ENCODE measurements around the gene C5orf47.

C5orf47 gene

GRCh38 chr5:174044466-174045254 is 55.7 kb downstream of the C5orf47 start:
- Mint-ChIP-seq H3K27ac (no peak overlapping the region), H3K9me3 (no peaks in the 10 kb centered on the region), H3K4me3 (no peak overlapping the region), H3K36me3 (ENCODE audit: low read depth) (no peaks in the 10 kb centered on the region), H3K27me3 (peaks cover 13% of the 10 kb centered on the region), H3K4me1 (ENCODE audit: low read depth) (no peaks in the 10 kb centered on the region)
- intact Hi-C loops (cut with micrococcal nuclease): no loop called here

DNA sequence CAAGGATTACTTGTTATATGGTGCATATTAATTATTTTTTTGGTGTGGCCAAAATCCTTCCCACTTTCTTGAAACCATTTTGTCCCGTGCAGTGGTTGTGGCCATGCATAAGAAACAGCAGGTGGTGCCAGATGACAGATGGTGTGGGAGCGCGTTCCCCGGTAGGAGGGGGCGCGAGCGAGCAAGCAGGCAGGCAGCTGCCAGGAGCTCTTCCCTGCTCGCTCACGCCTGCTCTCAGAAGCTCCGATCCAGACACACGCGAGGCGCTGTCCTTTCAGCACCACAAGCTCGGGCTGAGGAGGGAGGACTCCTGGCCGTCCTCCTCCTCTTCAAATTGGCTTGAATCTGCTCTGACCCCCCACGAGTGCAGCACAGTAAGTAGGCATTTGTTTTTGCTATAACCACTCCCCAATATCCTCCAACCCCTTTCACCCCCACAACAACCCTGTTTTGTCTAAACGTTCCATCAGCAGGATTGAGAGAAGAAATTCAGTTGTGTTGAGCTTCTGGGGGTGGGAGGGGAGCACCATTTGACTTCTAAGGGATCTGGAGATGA is 56.6 kb downstream of the C5orf47 start, which contains the start of gene NSG2:
Gene NSG2 (plus strand): TSS at position 237 of the 556 bp plus-strand sequence. CDS start 1,050 bp downstream, outside the sequence.
- Mint-ChIP-seq H3K4me3 (no peak within 1 kb of the TSS), H3K27me3 (peaks cover 13% of the 10 kb centered on the region), H3K4me1 (ENCODE audit: low read depth) (no peaks in the 10 kb centered on the region), H3K36me3 (ENCODE audit: low read depth) (no peaks in the 10 kb centered on the region), H3K27ac (no peak within 1 kb of the TSS), H3K9me3 (no peaks in the 10 kb centered on the region)
- intact Hi-C loops (cut with micrococcal nuclease): no loop called here

DNA sequence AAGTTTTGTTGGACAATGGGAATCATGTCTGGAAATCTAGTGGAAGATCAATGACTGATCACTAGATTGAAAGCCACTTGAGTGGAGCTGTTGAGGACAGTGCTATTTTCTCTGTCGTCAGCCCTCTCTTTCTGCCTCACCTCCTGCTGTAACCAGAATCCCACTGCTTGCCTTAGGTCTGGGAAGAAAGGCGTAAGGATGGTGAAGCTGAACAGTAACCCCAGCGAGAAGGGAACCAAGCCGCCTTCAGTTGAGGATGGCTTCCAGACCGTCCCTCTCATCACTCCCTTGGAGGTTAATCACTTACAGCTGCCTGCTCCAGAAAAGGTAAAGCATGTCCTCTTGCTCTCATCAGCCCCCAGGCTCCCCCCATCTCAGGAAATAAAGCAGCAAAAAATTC is 57.6 kb downstream of the C5orf47 start:
- Mint-ChIP-seq H3K27me3 (peaks cover 16% of the 10 kb centered on the region), H3K4me1 (ENCODE audit: low read depth) (no peaks in the 10 kb centered on the region), H3K36me3 (ENCODE audit: low read depth) (no peaks in the 10 kb centered on the region), H3K4me3 (no peak overlapping the region), H3K9me3 (no peaks in the 10 kb centered on the region), H3K27ac (no peak overlapping the region)
- intact Hi-C loops (cut with micrococcal nuclease): no loop called here

GRCh38 chr5:174047472-174048099 is 58.6 kb downstream of the C5orf47 start:
- intact Hi-C loops (cut with micrococcal nuclease): no loop called here
- Mint-ChIP-seq H3K4me1 (ENCODE audit: low read depth) (no peaks in the 10 kb centered on the region), H3K9me3 (no peaks in the 10 kb centered on the region), H3K4me3 (no peak overlapping the region), H3K27me3 (peaks cover 16% of the 10 kb centered on the region), H3K27ac (no peak overlapping the region), H3K36me3 (ENCODE audit: low read depth) (no peaks in the 10 kb centered on the region)

GRCh38 chr5:174052636-174053035 is 63.7 kb downstream of the C5orf47 start:
- no peak overlapping the region for H3K4me3 Mint-ChIP-seq
- H3K27me3 Mint-ChIP-seq: peaks cover 4% of the 10 kb centered on the region
- H3K4me1 Mint-ChIP-seq (ENCODE audit: low read depth): no peaks in the 10 kb centered on the region
- H3K9me3 Mint-ChIP-seq: no peaks in the 10 kb centered on the region
- no peak overlapping the region for H3K27ac Mint-ChIP-seq
- H3K36me3 Mint-ChIP-seq (ENCODE audit: low read depth): no peaks in the 10 kb centered on the region
- intact Hi-C loops (cut with micrococcal nuclease): no loop called here

DNA sequence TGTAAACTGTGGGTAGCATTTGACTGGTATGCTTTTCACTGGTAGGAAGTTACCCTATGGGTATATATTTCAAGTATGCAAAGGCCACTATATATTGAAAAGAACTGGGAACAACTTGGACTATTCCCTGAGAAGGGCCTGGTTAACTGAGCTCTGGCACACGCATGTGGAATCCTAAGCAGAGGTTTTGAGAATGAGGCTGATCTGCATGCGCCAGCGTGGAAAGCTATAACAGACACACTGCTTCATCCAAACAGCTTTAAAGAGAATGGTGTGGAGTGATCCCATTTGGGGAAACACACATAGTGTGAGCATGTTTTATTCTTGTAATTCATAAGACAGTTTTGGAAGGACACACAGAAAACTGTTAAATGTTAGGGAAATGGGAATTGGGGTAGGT is 64.9 kb downstream of the C5orf47 start:
- H3K4me3 Mint-ChIP-seq: no peak overlapping the region
- no peaks in the 10 kb centered on the region for H3K4me1 Mint-ChIP-seq (ENCODE audit: low read depth)
- no peak overlapping the region for H3K27ac Mint-ChIP-seq
- intact Hi-C loops (cut with micrococcal nuclease): no loop called here
- no peaks in the 10 kb centered on the region for H3K9me3 Mint-ChIP-seq
- peaks cover 9% of the 10 kb centered on the region for H3K27me3 Mint-ChIP-seq
- H3K36me3 Mint-ChIP-seq (ENCODE audit: low read depth): no peaks in the 10 kb centered on the region
